Adrenal gland (tissue), 12 donors: ENCODE results near the gene CEP250. TPM values are rescaled to one million over a fixed set of nuclear protein-coding genes. Genes with fewer than 3 reads are reported as not detected.

Experiments used
- DNase-seq, 7 donors: peaks; one replicate each; pipeline ENCODE4 v3.0.0-alpha.2; 2019 to 2020
- H3K27ac ChIP-seq, 5 donors: fragments of 200-600 bp; sonication (generic) in 4 of 5; 1 replicate in 3 of 5; 2 replicates in 2 of 5; pipeline versions ENCODE4 v1.5.1 to v1.8.0; 2016 to 2020; ENCODE audit warnings: mild to moderate bottlenecking in 1 of 5
- H3K27me3 ChIP-seq: fragments of 200-600 bp; 2 replicates; pipeline ENCODE4 v1.8.0; 2021
- H3K36me3 ChIP-seq, 2 donors: fragments of 200-600 bp; replicated peaks in 1 of 2; 1 replicate in 1 of 2; 2 replicates in 1 of 2; pipeline versions ENCODE4 v1.5.1 to v1.8.0; 2018 to 2022
- H3K4me1 ChIP-seq, 2 donors: fragments of 200-600 bp; replicated peaks in 1 of 2; 1 replicate in 1 of 2; 2 replicates in 1 of 2; pipeline versions ENCODE4 v1.5.1 to v1.8.0; 2018 to 2021
- H3K4me3 ChIP-seq, 4 donors: fragments of 200-600 bp; sonication (generic) in 3 of 4; one replicate each; pipeline ENCODE4 v1.5.1; 2016 to 2018
- H3K9me3 ChIP-seq, 3 donors: fragments of 200-600 bp; sonication (generic) in 1 of 3; replicated peaks in 1 of 3; 1 replicate in 2 of 3; 2 replicates in 1 of 3; pipeline versions ENCODE4 v1.5.1 to v1.8.0; 2016 to 2021
- POLR2A ChIP-seq, 2 donors: fragments of 450-650 bp; IDR thresholded peaks; one replicate each; pipeline ENCODE4 v1.6.1; 2017; ENCODE audit warnings: antibody characterized with exemption in 2 of 2, mild to moderate bottlenecking in 2 of 2, moderate library complexity in 1 of 2
- WGBS, 4 donors: extraction: QIAGEN DNeasy Blood & Tissue Kit in 2 of 4; methylation state at CpG; one replicate each; pipeline versions ENCODE4 v1.1.5 to v1.1.7; 2013 to 2017; 5-methylcytosine and 5-hydroxymethylcytosine counted together
- intact Hi-C, 2 donors: fragments of 100-400 bp; cut with DNase I; formaldehyde crosslinking; loops; one replicate each; pipeline versions ENCODE4 v1.14.1 to v1.15.0; 2022 to 2023
- polyA plus RNA-seq, 3 donors: library from polyadenylated mRNA; stranded (reverse); fragments of 200-250 nt in 2 of 3; fragments of 350-450 nt in 1 of 3; fragmentation: Illumina TruSeq in 1 of 3; extraction: RNeasy Lipid Tissue Mini Kit (QIAGEN cat#74804) in 1 of 3; gene quantifications; one replicate each; pipeline ENCODE4 v1.2.3, GENCODE V29; 2013 to 2014
- total RNA-seq, 9 donors: library from RNA; depleted of rRNA in 4 of 9; stranded (reverse); fragments of >200 nt in 4 of 9; fragments of 120-200 nt in 1 of 9; fragmentation: NEBNext Ultra II Directional in 1 of 9; extraction: Animal tissue kit (Norgen Biotek cat#: 25700) in 1 of 9; gene quantifications; one replicate each; pipeline versions ENCODE4 v1.1.0 to v1.2.4, GENCODE V29; 2013 to 2023
- TF ChIP-seq, protein P1 (sequence below), 6 experiments: fragments of 450-650 bp in 4 of 6; fragments of 200-600 bp in 2 of 6; sonication (generic) in 1 of 6; IDR thresholded peaks; 1 replicate in 5 of 6; 2 replicates in 1 of 6; pipeline versions ENCODE4 v1.5.1 to v1.8.0; 2016 to 2021; ENCODE audit warnings: antibody characterized with exemption in 6 of 6, mild to moderate bottlenecking in 2 of 6, moderate library complexity in 1 of 6
- donor health status: healthy with polysubstance abuse.
- donor health status: Bipolar disorder and iron deficiency.
- donor health status: DM: yes; HTN: yes; CAD: no.
- donor health status: DM: no; HTN: no; CAD: no.
- donor health status: DM: no; HTN: no; CAD: no.
- donor health status: DM: yes; HTN: yes; CAD: no.

The CEP250 gene
- total and polyA plus RNA-seq, 12 donors: 12.6 to 49.8 (median 26.0) TPM

DNA sequence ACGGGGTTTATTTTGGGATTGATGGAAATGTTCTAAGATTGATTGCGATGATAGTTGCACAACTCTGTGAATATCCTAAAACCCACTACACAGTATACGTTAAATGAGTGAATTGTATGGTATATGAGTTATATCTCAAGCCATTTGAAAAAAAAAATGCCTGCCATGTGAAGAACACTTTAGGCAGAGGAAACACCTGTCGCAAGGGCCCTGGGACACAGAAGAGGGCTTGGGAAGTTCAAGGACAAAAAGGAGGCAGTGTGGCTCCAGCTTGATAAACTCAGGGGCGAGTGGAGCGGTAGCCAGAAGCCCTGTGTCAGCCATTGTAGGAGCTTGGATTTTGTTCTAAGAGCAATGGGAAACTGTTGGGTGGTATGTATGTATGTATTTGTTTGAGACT, 37.0 kb downstream of the CEP250 start:
- 91 to 94% (median 92%) methylated on average over 6 of the region's 6 CpGs for WGBS, 4 donors
- peaks cover 0 to 49% of the 10 kb centered on the region in 2 donors for H3K36me3 ChIP-seq

DNA sequence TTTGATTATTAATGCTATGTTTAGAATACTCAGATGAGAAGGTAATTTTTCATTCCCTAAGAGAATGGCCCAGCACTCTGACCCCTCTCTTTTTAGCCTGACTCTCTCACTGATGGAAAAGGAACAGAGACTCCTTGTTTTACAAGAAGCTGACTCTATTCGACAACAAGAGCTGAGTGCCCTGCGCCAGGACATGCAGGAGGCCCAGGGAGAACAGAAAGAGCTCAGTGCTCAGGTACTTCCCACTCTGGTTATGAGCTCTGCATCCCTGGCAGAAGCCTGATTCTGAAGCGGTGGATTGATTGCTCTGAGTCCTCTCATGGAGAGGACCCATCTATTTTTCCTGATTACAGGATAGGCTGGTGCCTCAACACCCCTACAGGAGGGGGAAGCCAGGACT, 41.1 kb downstream of the CEP250 start:
- Histone ChIP-seq H3K4me3 (no peak overlapping the region), H3K27ac (no peak overlapping the region), H3K4me1 (no peaks in the 10 kb centered on the region), H3K36me3 (peaks cover 0 to 84% of the 10 kb centered on the region in 2 donors), H3K9me3 (no peaks in the 10 kb centered on the region), H3K27me3 (no peaks in the 10 kb centered on the region)
- DNase-seq: no peak
- 91 to 95% (median 92%) methylated on average over 3 of the region's 3 CpGs for WGBS, 4 donors
- TF ChIP-seq POLR2A (IDR thresholded peaks at IDR 0.05): no peak
- TF ChIP-seq, protein P1, sequence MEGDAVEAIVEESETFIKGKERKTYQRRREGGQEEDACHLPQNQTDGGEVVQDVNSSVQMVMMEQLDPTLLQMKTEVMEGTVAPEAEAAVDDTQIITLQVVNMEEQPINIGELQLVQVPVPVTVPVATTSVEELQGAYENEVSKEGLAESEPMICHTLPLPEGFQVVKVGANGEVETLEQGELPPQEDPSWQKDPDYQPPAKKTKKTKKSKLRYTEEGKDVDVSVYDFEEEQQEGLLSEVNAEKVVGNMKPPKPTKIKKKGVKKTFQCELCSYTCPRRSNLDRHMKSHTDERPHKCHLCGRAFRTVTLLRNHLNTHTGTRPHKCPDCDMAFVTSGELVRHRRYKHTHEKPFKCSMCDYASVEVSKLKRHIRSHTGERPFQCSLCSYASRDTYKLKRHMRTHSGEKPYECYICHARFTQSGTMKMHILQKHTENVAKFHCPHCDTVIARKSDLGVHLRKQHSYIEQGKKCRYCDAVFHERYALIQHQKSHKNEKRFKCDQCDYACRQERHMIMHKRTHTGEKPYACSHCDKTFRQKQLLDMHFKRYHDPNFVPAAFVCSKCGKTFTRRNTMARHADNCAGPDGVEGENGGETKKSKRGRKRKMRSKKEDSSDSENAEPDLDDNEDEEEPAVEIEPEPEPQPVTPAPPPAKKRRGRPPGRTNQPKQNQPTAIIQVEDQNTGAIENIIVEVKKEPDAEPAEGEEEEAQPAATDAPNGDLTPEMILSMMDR (IDR thresholded peaks at IDR 0.05): no peak
- intact Hi-C loops: no loop called here

More for the DNA sequence above, 37.0 kb downstream of the CEP250 start:
- DNase-seq: no peak
- TF ChIP-seq POLR2A (IDR thresholded peaks at IDR 0.05): no peak
- TF ChIP-seq, protein P1 (IDR thresholded peaks at IDR 0.05): no peak
- intact Hi-C loops: no loop called here
- no peak overlapping the region for H3K4me3 ChIP-seq
- H3K27me3 ChIP-seq: no peaks in the 10 kb centered on the region
- no peaks in the 10 kb centered on the region for H3K9me3 ChIP-seq
- H3K27ac ChIP-seq: no peak overlapping the region
- no peaks in the 10 kb centered on the region for H3K4me1 ChIP-seq

DNA sequence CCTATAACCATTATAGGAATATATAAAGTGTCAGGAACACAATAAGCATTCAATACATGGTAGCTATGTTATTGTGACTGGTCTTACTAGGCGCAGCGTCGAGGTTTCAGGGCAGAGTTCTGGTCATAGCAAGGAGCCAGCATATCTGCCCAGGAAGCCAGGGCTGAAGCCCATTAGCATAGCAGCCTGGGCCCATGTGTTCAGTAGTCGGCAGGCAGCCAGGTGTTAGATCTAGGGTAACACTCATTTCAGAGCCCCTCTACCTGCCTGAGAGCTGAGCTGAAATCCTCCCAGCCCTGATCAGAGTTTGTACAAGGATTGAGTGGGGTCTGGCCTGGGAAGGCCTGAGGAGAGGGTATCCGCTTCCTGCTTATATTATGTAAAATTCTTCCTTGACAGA, 41.9 kb downstream of the CEP250 start:
- Histone ChIP-seq H3K27me3 (no peaks in the 10 kb centered on the region), H3K4me3 (no peak overlapping the region), H3K36me3 (peaks cover 0 to 90% of the 10 kb centered on the region in 2 donors), H3K27ac (peak overlapping the region in 1 of 5 donors; percentile 65), H3K4me1 (no peaks in the 10 kb centered on the region), H3K9me3 (no peaks in the 10 kb centered on the region)
- 87 to 94% (median 94%) methylated on average over 4 to 5 of the region's 5 CpGs for WGBS, 4 donors
- TF ChIP-seq POLR2A (IDR thresholded peaks at IDR 0.05): no peak
- TF ChIP-seq, protein P1 (IDR thresholded peaks at IDR 0.05): no peak
- no peak for DNase-seq
- intact Hi-C loops: no loop called here

DNA sequence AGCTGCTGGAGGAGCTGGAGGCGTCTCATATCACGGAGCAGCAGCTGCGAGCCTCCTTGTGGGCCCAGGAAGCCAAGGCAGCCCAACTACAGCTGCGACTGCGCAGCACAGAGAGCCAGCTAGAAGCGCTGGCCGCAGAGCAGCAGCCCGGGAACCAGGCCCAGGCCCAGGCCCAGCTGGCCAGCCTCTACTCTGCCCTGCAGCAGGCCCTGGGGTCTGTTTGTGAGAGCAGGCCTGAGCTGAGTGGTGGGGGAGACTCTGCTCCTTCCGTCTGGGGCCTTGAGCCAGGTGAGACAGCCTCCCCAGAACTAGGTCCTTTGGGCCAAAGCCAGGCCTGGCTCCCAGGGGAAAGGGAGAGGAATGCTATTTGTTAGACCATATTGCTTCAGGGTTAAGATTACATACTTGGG, 42.4 kb downstream of the CEP250 start:
- no peaks in the 10 kb centered on the region for H3K27me3 ChIP-seq
- TF ChIP-seq, protein P1 (IDR thresholded peaks at IDR 0.05): no peak
- TF ChIP-seq POLR2A (IDR thresholded peaks at IDR 0.05): no peak
- WGBS, 4 donors: 73 to 100% (median 90%) methylated on average over 3 to 9 of the region's 9 CpGs
- peaks cover 0 to 95% of the 10 kb centered on the region in 2 donors for H3K36me3 ChIP-seq
- intact Hi-C loops: no loop called here
- H3K4me3 ChIP-seq: no peak overlapping the region
- no peak for DNase-seq
- no peaks in the 10 kb centered on the region for H3K4me1 ChIP-seq
- no peak overlapping the region for H3K27ac ChIP-seq
- H3K9me3 ChIP-seq: no peaks in the 10 kb centered on the region
